DMS153 treated with DMSO at 0.1 percent for 48 hours (cell line): ENCODE data around the gene CHD9.

ENCODE experiments used
- DNase-seq: peaks from one replicate; lab custom pipeline; 2025; ENCODE audit not compliant: unreplicated experiment; lab: John Stamatoyannopoulos, UW

Gene CHD9

DNA sequence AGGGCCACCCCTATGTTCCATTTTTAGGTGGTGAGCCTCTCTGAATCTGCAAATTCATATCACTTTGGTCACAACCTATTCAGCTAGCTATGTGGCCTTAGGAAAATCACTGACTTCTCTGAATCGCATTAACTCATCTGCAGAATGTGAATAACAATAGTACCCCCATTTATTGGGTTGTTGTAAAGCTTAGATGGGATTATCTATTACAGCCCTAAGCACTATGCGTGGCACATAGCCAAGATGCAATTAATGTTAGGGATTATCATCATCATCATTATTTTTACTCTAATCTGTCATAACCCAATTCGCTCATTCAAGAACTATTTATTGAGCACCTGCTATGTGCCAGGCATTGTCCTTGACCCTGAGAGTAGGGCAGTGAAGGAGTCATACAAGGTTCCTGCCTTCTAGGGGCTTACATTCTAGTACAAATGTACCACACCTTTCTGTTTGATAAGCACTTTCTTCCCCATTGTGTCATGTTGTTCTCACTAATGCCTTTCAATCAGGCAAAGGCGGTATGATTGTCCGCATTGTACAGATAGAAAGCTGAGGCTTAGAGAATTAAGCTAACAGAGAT is 38.5 kb downstream of the CHD9 start:
- DNase-seq, result no peak

DNA sequence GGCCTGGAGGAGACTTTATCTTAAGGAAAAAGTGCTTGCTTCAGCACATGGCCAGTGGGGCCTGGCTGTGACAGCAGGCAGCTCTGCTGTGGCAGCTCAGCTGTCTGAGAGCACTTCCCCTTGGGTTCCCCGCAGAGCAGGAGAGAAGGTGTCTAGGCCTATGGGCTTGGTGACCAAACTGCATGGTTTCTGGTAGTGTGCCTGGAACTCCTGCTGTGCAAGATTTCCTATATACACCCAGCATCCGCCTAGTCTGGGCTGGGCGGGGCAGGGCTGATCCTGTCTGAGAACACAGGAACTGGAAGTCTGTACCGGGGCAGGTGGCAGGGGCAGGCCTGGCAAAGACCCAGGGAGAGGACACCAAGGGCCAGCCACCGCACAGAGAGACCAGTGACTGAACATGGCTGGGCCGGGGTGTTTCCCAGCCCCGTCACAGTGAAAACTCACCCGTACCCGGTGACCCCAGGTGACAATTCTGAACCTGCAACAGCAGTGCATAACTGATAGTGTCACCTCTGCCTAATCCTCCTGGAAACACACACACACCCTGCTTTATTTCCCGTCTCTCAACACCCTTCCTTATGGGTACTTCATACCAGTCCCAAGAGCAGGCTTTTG is 39.3 kb downstream of the CHD9 start:
- DNase-seq, result no peak

DNA sequence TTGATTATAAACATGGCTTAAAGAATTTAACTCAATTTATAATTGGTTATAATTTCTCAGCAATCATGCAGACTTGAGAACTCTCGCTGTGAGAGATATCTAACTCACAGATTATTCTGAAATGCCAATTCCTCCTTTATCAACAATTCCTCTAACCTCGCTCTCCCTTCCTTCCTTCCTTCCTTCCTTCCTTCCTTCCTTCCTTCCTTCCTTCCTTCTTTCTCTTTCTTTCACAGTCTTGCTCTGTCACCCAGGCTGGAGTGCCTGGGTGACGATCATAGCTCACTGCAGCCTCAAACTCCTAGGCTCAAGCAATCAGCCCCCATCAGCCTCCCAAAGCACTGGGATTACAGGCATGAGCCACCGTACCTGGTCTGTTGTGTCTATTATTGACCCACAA is 42.4 kb downstream of the CHD9 start:
- DNase-seq, result no peak

DNA sequence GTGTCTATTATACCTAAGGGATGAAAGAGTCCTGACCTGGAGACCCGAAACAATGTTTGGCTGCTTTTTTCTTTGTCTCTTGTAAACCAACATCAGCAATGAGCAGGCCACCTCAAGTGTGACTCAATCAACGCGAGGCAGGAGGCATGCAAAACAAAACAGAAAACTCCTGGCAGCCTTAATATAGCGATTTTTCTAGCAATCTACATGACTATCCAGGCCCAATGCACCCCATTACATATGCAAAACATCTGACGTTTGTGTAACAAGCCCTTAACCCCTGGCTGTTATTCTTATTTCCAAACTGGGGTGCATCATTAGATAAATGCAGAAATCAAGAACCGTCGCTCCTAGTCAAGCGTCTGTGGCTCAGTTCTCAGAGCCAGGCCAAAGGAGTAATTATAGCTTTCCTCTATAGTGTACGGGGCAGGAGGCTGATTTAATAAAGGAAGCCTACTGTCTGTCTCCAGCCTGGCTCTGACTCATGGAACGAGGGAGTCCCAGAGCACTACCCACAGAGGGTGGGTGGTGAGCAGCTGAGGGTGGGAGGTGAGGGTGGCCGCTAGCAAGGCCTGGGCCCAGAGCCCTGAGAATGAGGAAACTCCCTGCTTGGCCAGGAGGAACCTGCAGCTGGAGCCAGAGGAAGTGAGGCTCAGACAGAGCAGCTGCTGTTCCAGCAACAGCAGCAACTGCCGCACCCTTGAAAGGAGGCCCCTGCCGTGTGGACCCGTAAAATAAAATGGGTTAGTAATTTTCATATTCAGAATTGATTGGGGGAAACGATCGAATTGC is 43.9 kb downstream of the CHD9 start:
- no peak for DNase-seq

DNA sequence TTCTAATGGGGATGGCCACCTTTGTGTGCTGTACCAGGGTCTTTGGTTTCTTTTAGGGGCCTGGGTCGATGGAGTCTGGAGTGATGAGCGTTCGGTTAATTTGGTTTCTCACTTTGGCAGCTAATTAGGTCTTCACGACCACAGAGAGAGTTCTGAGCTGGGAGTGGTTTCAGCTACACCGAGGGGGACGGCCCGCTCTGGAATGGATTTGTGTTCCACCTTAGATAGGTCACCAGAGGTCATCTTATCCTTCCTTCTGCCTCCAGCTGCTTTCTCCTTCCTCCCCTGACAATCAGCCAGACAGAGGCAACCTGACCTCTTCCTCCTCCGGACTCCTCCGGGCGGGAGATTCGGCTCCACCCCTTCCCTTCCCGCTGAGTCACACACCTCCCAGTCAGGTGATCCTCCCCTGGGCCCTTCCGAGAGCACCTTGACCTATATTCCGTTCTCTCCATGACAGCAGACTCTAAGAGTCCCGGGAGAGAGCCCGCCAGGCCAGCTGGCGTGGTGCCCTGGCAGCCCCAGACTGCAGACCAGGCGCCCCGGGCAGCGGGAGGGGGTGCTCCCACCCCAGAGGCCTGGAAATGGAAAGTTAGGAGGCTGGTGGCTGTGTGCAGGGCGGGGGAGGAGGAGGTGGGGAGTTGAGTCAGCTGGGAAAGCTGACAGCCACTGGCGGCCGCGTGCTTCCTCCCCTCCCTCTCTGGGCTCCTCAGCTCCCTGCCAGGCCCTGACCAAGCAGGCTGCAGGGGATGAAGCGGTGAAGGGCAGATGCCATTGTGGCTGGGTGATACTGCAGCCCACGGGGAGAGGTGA is 44.7 kb downstream of the CHD9 start:
- DNase-seq, result peak; percentile 69

DNA sequence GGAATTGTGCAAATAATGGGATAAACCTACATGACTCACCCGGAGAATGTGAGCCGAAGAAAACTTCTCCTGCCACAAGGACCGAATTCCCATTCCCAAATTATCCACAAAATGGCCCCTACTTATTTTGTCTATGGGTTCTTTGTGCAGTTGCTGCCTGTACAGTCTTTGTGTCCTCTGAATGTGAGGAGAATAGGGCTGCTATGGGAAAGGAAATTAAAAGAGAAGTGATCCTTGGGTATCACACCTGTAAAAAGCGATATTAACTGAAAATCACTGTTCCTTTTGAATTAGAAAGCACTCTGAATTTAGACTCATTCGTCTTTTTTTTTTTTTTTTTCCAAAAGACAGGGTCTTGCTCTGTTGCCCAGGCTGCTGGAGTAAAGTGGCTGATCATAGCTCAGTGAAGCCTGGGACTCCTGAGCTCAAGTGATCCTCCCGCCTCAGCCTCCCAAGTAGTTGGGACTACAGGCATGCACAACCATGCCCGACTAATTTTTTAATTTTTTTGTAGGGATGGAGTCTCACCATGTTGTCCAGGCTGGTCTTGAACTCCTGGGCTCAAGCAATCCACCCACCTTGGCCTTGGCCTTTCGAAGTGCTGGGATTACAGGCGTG is 45.4 kb downstream of the CHD9 start:
- no peak for DNase-seq

DNA sequence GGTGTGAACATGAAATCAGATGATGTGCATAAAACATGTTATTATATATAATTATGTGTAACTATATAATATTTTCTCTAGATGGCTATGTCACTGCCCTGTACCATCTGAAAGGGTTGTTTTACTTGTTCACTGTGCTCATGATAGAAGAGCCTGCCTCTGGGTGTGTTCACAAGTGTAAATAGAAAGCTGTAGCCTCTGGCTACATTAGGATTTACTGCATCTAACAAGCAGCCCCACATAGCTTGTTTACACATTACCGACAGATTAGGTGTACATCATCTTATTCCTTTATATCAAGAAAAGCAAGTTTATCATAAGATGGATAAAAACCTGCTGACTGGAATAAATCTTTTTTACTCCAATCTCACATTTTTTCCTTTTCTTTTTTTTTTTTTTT is 46.1 kb downstream of the CHD9 start:
- DNase-seq, result no peak

DNA sequence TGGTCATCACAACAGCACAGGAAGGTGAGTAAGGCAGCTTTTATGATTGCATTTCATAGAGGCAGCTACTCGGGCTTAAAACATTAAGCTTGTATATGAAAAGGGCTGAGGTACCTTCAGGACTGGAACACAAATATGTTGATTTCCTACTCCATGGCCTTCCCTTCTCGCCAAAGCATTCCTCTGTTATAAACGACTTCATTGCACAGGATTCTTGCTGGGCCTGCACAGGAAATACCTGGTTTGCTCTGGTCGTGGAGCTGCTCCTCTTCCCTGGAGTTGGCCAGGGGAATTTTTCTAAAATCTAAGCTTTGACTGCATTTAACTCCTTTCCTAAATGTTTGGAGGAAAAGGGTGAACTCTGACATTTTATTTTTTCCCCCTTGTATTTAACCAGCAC is 49.0 kb downstream of the CHD9 start:
- DNase-seq, result no peak

DNA sequence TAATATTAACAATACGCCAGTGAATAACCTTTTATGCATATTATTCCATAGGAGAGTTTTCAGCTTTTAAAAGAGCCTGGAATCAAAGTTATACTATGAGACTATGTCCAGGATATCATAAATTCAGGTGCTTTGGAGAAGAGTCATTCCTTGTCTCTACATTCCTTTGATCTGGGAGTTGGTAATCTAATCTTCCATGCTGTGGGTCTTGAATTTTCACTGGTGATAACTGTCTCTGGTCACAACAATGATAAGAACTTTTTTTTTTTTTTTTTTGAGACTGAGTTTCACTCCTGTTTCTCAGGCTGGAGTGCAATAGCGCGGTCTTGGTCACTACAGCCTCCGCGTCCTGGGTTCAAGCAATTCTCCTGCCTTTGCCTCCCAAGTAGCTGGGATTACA is 50.8 kb downstream of the CHD9 start:
- no peak for DNase-seq

DNA sequence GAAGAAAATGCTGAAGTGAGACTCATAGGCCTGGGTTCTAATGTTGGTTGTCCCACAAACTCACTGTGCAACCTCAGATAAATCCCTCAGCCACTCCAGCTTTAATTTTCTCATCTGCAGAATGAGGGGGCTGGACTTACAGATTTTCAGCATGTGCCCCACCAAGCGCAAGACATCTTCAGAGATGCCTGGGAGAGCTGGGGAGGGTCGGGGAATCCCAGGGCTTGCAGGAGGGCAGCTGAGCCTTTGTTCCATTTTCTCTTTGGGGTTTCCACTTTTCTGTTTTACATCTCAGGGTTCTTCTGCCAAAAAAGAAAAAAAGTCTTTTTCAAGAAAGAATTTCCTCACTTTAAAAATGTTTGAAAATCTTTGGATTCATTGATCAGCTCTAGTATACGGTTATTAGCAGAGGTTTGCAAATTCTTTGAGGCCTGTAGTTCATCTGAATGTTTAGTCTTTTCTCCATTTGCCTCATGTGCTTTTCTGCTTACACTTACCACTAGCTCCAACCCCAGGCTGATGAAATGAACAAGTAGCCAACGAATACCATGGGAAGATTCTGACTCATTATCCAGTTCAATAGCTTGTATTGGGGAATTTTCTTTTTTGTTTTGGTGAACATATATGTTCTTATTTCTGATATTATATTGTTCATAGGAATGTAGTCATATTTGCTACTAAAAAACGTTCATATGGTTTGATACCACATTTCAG is 56.4 kb downstream of the CHD9 start:
- DNase-seq, result no peak

DNA sequence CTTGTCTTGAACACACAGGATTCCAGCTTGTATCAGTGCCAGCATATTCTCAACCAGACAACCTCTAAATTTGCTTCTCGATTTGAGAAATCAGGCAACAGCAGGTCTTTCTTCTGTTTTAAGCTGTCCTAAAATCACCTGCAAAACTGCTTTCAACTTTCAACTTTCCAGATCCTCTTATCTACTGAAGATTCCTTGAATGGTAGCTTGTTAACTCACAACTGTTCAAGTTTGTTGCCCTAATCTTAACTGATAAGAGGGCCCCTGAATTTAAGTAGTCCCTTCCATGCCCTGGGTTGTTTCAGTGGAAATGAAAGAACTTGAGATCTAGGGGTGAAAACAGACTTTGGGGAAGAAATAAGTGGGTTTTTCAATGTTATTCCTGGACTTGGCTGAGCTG is 57.2 kb downstream of the CHD9 start:
- DNase-seq, result no peak

DNA sequence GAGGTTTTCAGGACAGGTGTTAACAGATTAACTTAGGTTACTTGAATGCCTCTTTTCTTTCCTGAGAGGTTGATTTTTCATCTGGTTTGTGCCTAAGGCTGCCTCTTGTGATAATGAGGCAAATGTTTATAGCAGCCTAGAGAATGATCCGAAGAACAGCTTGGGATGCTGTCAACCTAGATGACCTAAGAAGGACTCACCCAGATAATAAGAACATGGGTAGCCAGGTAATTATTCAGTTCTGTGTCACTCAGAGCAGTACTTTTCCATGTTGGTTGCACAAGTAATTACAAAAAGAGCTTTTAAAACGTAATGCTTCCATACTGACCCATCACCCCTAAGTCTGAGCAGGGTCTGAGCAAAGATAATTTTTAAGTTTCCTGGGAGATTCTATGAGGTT is 60.3 kb downstream of the CHD9 start:
- no peak for DNase-seq

DNA sequence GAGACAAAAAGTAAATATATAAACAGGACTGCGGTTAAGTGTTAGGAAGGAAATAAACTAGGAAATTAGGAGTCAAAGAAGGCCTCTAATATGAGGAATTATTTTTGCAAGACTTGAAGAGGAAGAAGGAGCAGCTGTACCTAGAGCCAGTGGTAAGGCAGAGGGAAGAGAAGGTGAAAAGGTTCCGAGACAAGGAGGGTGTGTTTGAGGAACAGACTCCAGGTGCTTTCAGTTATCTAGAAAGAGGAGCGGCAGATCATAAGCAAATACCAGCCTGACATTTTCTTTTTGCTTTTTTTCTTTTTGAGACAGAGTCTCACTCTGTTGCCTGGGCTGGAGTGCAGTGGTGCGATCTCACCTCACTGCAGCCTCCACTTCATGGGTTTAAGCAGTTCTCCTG is 61.0 kb downstream of the CHD9 start:
- no peak for DNase-seq

DNA sequence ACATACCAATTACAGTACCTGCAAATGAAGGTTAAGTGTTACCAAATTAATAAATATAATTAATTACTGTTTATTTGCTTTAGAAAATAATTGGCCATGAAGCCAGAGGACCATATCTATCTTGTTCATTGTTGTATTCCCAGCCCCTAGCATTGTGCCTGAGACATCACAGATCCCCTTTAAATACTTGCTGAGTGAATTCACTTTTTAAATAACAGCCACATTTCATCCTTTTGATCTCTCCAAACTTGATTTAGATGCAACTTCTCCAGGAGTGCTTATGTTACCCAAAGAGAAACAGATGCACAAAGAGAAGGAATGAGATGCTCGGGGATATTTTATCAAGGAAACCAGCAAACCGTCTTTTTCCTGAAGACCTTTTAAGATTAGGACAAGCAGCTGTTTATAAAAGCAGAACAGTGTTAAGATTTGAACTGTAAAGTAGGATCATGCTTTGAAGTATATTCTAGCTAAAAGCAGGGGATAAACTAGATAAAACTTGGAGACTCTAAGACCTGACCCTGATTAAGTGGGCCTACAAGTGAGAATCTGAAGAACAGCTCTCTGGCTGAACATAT is 66.3 kb downstream of the CHD9 start:
- DNase-seq, result no peak

DNA sequence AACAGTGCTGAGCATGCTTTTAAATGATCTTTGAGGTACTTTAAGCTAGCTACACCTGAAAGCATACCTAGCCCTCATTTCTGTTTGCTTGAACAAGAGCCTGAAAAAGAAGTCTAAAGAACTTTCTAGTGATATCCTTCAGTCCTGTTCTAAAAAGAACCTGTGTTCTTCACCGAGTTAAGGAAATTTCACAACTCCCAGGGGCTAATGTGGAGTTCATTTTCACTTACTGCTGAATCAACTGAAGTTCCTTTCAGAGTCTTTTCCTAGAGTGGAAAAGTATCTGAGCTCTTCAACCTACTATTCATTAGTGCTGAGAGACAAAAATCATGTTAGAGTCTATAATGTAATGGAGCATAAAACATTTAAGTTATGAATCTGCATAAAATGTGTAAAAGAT is 66.9 kb downstream of the CHD9 start:
- no peak for DNase-seq

DNA sequence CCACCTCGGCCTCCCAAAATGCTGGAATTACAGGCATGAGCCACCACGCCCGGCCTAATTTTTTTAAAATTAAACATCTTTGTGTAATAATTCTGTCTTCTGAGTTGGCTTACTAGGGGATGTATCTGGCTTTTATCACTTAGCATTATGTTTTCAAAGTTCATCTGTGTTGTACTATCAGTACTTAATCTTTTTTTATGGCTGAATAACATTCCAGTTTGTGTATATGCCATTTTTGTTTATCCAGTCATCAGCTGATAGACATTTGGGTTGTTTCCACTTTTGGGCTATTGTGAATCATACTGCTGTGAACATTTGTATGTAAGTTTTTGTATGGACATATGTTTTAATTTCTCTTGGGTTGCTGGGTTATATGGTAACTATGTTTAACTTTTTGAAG is 69.0 kb downstream of the CHD9 start:
- DNase-seq, result no peak

DNA sequence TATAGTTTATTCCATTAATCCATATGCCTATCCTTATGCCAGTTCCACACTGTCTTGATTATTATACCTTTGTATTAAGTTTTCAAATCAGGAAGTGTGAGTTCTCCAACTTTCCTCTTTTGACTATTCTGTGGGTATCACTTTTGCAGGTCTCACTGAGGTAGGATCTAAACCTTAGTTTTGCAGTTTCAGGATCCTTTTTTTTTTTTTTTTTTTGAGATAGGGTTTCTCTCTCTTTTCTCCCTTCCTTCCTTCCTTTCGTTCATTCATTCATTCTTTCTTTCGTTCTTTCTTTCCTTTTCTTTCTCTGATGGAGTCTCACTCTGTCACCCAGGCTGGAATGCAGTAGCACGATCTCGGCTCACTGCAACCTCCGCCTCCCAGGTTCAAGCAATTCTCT is 71.6 kb downstream of the CHD9 start:
- no peak for DNase-seq

DNA sequence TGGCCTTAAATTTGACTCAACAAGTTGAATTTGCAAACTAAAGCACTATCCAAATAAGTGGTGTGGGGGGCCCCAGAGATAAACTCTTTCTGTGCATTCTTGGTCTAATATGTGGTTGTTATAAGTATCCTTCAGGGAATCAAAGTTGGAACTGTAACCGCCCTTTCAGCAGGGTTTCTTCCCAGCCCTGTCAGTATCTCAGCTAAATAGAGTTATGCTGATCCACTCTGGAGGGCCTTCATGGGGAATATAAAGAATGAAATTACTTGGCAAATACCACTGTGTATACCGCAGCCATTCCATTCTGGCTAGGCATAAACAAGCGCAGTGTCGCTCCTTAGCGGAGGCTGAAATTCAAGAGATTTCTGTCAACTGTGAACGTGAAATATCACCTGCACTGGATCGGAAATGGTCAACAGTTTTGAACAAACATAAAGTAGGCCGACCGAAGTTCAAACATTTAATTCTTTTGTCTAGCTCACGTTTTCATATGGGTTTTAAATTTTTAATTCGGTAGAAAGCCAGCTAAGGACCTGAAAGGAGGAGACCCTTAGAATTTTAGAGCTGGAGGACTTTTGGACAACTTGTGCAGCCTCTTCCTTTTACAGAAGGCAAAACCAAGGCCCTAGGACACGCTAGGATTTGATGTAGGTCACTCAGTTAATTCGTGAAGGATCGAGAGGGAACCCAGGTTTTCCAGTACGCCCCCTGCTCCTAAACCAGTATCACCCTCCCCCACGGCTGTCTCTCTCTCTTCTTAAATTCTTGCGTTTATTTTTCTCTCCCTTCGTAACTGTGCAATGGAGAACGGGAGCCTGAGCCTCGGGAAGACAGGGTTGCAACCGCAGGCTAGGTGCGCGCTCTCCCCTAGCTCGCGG is 74.7 kb downstream of the CHD9 start:
- no peak for DNase-seq
